GM12865 (cell line): ENCODE measurements around the gene RHBDL1.

Experiments used
- DNase-seq: peaks from one replicate; pipeline ENCODE4 v3.0.0; 2010; ENCODE audit warnings: low read depth
- H3K4me3 ChIP-seq: 2 replicates; pipeline ENCODE4 v1.5.1; 2011; ENCODE audit warnings: mild to moderate bottlenecking, low read depth, low read length, control low read depth
- TF ChIP-seq, protein P1 (sequence below): IDR thresholded peaks from 2 replicates; pipeline ENCODE4 v1.5.1; 2011; ENCODE audit warnings: low read length, control low read depth, low read depth, inconsistent platforms; ENCODE audit not compliant: insufficient read depth; ENCODE audit errors: missing control alignments

The RHBDL1 gene

GRCh38 chr16:672371-672770, 3.1 kb upstream of the RHBDL1 start:
- no peak overlapping the region for H3K4me3 ChIP-seq
- TF ChIP-seq, protein P1, sequence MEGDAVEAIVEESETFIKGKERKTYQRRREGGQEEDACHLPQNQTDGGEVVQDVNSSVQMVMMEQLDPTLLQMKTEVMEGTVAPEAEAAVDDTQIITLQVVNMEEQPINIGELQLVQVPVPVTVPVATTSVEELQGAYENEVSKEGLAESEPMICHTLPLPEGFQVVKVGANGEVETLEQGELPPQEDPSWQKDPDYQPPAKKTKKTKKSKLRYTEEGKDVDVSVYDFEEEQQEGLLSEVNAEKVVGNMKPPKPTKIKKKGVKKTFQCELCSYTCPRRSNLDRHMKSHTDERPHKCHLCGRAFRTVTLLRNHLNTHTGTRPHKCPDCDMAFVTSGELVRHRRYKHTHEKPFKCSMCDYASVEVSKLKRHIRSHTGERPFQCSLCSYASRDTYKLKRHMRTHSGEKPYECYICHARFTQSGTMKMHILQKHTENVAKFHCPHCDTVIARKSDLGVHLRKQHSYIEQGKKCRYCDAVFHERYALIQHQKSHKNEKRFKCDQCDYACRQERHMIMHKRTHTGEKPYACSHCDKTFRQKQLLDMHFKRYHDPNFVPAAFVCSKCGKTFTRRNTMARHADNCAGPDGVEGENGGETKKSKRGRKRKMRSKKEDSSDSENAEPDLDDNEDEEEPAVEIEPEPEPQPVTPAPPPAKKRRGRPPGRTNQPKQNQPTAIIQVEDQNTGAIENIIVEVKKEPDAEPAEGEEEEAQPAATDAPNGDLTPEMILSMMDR = no peak
- no peak for DNase-seq

DNA sequence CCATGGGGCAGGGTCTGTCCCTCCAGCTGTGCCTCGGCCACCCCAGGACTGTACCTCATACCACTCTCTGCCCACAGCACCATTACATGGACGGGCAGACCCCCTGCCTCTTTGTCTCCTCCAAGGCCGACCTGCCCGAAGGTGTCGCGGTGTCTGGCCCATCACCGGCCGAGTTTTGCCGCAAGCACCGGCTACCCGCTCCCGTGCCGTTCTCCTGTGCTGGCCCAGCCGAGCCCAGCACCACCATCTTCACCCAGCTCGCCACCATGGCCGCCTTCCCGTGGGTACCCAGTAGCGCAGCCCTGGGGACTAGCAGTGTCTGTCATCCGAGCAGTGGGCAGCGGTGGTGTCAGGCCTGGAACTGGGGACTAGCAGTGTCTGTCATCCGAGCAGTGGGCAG, 2.6 kb upstream of the RHBDL1 start:
- TF ChIP-seq, protein P1 = no peak
- DNase-seq = no peak
- H3K4me3 ChIP-seq = no peak overlapping the region

DNA sequence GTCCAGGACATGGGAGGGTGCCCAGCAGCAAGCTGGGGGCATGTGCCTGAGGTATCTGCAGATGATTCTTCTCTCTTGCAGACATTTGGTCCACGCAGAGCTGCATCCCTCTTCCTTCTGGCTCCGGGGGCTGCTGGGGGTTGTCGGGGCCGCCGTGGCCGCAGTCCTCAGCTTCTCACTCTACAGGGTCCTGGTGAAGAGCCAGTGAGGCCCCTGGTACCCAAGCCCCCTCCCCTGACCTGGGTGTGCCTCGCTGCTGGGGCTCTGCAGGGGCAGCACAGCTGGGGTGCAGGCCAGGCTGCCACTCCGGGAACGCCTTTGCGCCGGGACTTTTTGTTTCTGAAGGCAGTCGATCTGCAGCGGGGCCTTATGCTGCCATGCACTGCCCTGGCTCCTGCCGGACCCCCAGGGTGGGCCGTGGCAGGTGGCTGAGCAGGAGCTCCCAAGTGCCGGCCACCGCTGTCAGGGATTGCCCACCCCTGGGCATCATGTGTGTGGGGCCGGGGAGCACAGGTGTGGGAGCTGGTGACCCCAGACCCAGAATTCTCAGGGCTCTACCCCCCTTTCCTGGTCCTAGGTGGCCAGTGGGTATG, 2.0 kb upstream of the RHBDL1 start:
- TF ChIP-seq, protein P1 = no peak
- no peak overlapping the region for H3K4me3 ChIP-seq
- DNase-seq = no peak

GRCh38 chr16:674214-674881, 1.1 kb upstream of the RHBDL1 start:
- no peak overlapping the region for H3K4me3 ChIP-seq
- no peak for DNase-seq
- TF ChIP-seq, protein P1 = no peak

- DNase-seq = no peak
- H3K4me3 ChIP-seq = no peak overlapping the region
- TF ChIP-seq, protein P1 = no peak
These were observed 553 bp downstream of the RHBDL1 start for GRCh38 chr16:675884-676564.

GRCh38 chr16:676565-676902, 1.1 kb downstream of the RHBDL1 start:
- no peak overlapping the region for H3K4me3 ChIP-seq
- DNase-seq = no peak
- TF ChIP-seq, protein P1 = no peak
